BLaER1 (cell line): ENCODE data around the gene CDX1.

ENCODE experiments used
- H3K27ac ChIP-seq: shearing (Covaris generic); formaldehyde crosslinking; 2 replicates; pipeline ENCODE4 v1.8.1; 2022
- H3K27me3 ChIP-seq: shearing (Covaris generic); formaldehyde crosslinking; 2 replicates; pipeline ENCODE4 v1.8.1; 2022
- H3K36me3 ChIP-seq: shearing (Covaris generic); formaldehyde crosslinking; 2 replicates; pipeline ENCODE4 v1.8.1; 2022
- H3K4me1 ChIP-seq: shearing (Covaris generic); formaldehyde crosslinking; 2 replicates; pipeline ENCODE4 v1.8.1; 2022
- H3K4me2 ChIP-seq: shearing (Covaris generic); formaldehyde crosslinking; 2 replicates; pipeline ENCODE4 v1.8.1; 2022
- H3K4me3 ChIP-seq: shearing (Covaris generic); formaldehyde crosslinking; 2 replicates; pipeline ENCODE4 v1.8.1; 2022
- H3K9ac ChIP-seq: shearing (Covaris generic); formaldehyde crosslinking; 2 replicates; pipeline ENCODE4 v1.8.1; 2022
- H3K9me3 ChIP-seq: shearing (Covaris generic); formaldehyde crosslinking; 2 replicates; pipeline ENCODE4 v1.8.1; 2022
- H4K20me1 ChIP-seq: shearing (Covaris generic); formaldehyde crosslinking; 2 replicates; pipeline ENCODE4 v1.8.1; 2022
- Cebpa-rat ChIP-seq: shearing (Covaris generic); IDR thresholded peaks from 2 replicates; pipeline ENCODE4 v1.8.1; 2022

Gene CDX1

DNA sequence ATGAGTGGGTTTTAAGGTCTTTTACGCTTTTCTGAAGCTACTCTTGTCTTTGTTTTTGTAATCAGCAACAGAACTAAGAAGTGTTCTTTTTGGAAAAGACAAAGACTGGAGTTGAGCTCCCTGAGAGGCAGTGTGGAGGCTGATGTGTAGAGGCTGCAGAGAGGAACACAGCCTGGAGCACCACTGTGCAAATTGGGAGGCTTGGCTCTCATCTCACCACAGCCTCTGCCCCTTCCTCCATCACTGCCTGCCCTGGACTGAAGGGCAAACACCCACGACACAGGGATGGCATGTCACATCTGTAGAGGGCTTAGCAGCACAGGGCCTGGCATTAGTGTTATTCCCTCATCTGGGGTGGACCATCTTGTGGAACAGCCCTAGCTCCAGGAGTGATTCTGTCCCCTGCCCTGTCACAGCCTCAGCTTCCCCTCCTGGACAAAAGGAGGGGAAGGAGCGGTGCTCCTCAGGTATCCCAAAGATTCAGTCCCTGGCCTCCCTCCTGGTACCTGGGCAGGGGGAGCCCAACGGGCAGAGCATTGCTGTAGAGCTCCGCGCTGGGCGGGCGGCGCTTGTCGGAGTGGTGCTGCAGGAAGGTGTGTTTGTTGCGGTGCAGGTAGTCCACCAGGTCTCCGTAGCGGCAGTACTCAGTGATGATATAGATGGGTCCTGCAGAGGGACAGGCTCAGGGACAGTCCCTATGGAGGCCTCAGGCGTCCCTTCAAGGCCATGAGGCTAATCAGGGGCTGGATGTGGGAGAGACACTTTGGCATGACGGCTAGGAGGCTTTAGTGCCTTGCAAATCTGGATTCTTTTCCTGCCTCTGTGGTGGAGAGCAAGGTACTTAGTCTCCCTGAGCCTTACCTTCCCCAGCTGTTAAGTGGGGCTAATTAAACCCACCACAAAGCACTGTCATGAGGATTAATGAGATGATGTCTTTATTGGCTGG lies 43.8 kb upstream of the CDX1 start:
- H3K9me3 ChIP-seq, result no peaks in the 10 kb centered on the region
- H3K36me3 ChIP-seq, result peaks cover 99% of the 10 kb centered on the region
- H3K4me1 ChIP-seq, result no peaks in the 10 kb centered on the region
- H3K27me3 ChIP-seq, result no peaks in the 10 kb centered on the region
- no peaks in the 10 kb centered on the region for H4K20me1 ChIP-seq
- H3K27ac ChIP-seq, result no peak overlapping the region
- H3K9ac ChIP-seq, result no peak overlapping the region
- no peak overlapping the region for H3K4me2 ChIP-seq
- TF ChIP-seq Cebpa-rat, result no peak
- no peak overlapping the region for H3K4me3 ChIP-seq

DNA sequence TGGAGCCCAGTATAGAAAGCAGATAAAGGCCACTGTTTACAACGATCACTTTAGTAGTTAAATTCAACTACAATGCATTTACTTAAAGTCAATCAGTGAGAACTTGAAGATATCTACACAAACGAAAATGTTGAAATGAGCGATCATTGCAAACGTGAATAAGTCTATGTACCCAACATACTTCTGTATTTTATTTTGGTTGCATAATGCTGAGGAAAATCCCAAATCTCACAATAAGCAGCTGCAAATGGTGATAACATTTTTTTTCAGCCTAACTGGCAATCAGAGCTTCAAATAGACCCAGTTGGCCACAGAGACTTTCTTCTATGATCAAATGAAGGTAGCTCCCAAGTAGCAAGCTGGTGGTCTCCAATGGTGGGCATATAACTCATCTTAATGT lies 43.0 kb upstream of the CDX1 start:
- Histone ChIP-seq H3K9ac (no peak overlapping the region), H3K9me3 (no peaks in the 10 kb centered on the region), H3K27ac (no peak overlapping the region), H3K36me3 (peaks cover 99% of the 10 kb centered on the region), H4K20me1 (no peaks in the 10 kb centered on the region), H3K27me3 (no peaks in the 10 kb centered on the region), H3K4me2 (no peak overlapping the region), H3K4me3 (no peak overlapping the region), H3K4me1 (peaks cover 5% of the 10 kb centered on the region; the same call in 1 of the 2 replicates)
- no peak for TF ChIP-seq Cebpa-rat

DNA sequence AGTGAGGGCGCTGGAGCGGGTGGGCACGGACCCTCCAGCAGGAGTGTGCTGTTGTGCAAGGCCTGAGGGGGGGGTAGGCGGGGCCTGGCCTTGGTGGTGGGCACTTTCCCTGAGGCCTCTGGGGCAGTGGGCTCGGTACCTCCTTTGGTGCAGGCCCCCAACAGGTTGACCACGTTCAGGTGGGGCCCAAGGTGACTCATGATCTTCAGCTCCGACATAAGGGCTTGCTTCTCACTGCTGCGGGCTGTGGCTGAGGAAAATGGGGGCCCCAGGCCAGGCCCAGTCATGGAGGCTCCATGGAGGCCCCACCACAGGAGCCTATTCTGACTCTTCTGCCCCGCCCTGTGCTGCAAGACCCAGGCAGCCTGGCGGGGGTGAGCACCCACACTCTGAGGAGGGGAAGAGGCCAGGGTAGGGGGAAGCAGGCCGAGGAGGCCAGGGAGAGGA lies 42.4 kb upstream of the CDX1 start:
- no peaks in the 10 kb centered on the region for H3K9me3 ChIP-seq
- H3K4me3 ChIP-seq, result no peak overlapping the region
- H3K27me3 ChIP-seq, result no peaks in the 10 kb centered on the region
- 0 out of 2 replicates have a peak overlapping the region, but pooled peaks have one; percentile 13 for H3K27ac ChIP-seq
- H3K4me2 ChIP-seq, result no peak overlapping the region
- H3K9ac ChIP-seq, result no peak overlapping the region
- peaks cover 8% of the 10 kb centered on the region; the same call in 1 of the 2 replicates for H3K4me1 ChIP-seq
- H4K20me1 ChIP-seq, result no peaks in the 10 kb centered on the region
- peaks cover 99% of the 10 kb centered on the region for H3K36me3 ChIP-seq
- TF ChIP-seq Cebpa-rat, result no peak

DNA sequence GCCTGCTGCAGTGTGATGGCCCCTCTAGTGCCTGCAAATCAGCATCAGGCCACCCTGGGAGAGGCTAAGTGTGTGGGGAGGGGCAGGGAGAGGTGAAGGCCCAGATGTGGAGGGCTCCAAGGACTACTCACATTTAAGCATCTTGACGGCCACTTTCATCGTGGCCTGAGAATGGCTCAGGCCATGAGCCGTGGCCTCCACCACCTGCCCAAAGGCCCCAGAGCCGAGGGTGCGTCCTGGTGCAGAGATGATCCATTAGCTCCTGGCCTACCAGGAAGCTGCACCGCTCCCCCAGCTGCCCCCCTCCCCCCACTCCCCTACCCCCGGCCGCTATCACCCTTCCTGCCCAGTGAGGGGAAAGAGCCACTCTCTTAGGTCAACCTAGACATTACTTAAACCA lies 42.0 kb upstream of the CDX1 start:
- Histone ChIP-seq H3K9me3 (no peaks in the 10 kb centered on the region), H3K4me3 (no peak overlapping the region), H4K20me1 (no peaks in the 10 kb centered on the region), H3K4me1 (peaks cover 8% of the 10 kb centered on the region; the same call in 1 of the 2 replicates), H3K27me3 (no peaks in the 10 kb centered on the region), H3K27ac (0 out of 2 replicates have a peak overlapping the region, but pooled peaks have one; percentile 13), H3K36me3 (peaks cover 99% of the 10 kb centered on the region), H3K9ac (no peak overlapping the region), H3K4me2 (no peak overlapping the region)
- no peak for TF ChIP-seq Cebpa-rat

DNA sequence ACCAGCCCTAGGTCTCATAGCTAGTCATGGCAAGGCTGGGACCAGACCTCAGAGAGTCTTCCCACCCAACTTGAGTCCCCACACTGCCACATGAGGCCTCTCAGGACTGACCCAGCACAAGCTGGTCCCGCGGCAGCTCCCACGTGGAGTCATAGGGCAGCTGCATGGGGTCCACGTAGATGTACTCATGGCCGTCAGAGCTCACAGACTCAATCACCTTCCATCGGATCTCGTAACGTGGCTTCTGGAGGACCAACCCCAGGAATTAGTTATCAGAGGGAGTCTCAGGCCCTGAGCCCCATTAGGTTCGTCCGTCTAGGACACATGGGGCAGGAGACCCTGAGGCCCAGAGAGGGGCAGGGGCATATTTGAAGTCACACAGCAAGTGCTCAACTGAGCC lies 41.2 kb upstream of the CDX1 start:
- H3K4me3 ChIP-seq, result no peak overlapping the region
- no peaks in the 10 kb centered on the region for H3K27me3 ChIP-seq
- peaks cover 11% of the 10 kb centered on the region for H3K4me1 ChIP-seq
- no peaks in the 10 kb centered on the region for H3K9me3 ChIP-seq
- TF ChIP-seq Cebpa-rat, result no peak
- 0 out of 2 replicates have a peak overlapping the region, but pooled peaks have one; percentile 19 for H3K9ac ChIP-seq
- no peaks in the 10 kb centered on the region for H4K20me1 ChIP-seq
- H3K4me2 ChIP-seq, result no peak overlapping the region
- H3K27ac ChIP-seq, result no peak overlapping the region
- peaks cover 99% of the 10 kb centered on the region for H3K36me3 ChIP-seq

DNA sequence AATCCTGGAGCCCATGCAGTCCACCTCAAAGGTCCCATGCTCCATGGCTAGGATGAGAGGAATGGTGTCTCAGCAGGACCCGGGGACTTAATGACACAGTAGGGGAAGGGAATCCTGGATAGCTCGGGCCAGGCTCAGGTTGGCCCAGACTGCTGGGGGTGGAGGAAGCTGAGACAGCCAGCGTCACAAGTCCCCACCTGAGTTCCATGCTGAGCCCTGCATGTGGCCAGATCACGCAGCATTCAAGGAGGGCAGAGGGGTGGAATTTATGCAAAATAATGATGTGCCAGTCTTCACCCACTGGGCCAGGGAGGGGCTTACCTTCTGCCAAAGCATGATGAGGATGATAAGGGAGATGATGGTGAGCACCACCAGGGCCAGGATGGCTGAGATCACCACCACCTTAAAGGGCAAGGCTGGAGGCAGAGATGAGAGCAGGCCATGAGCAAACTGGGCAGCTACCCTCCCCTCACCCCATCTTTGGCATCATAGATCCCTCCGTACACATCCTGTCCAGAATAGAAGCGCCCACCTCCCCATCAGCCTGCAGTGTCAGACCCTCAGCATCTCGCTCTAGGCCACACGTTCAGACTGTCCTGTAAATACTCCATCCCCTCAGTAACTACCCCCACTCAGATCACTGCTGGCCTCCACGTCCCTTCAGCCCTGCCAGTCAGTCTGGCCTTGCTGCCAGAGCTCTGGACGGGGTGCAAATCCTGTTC lies 40.2 kb upstream of the CDX1 start:
- no peaks in the 10 kb centered on the region for H3K27me3 ChIP-seq
- H3K4me1 ChIP-seq, result peaks cover 22% of the 10 kb centered on the region
- peak overlapping the region; percentile 35; the same call in 1 of the 2 replicates for H3K27ac ChIP-seq
- no peak overlapping the region for H3K4me3 ChIP-seq
- peaks cover 99% of the 10 kb centered on the region for H3K36me3 ChIP-seq
- no peaks in the 10 kb centered on the region for H3K9me3 ChIP-seq
- H3K9ac ChIP-seq, result no peak overlapping the region
- no peaks in the 10 kb centered on the region for H4K20me1 ChIP-seq
- no peak overlapping the region for H3K4me2 ChIP-seq
- no peak for TF ChIP-seq Cebpa-rat

DNA sequence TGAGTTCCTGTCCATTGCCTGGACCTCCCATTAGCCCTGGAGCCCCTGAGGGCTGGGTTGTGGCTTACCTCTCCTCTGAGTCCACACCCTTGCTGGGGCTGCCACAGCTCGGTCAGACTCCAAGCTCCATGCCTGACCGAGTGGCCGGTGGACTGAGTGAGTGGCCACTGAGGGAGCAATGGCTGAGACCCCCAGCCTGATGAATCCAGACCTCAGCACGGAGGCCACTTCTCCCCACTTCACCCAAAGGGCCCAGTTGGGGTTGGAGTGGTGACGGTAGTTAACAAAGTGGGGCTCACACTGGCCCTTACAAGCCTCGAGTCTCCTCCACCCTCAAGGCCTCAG lies 39.7 kb upstream of the CDX1 start:
- Histone ChIP-seq H3K4me2 (no peak overlapping the region), H3K27me3 (no peaks in the 10 kb centered on the region), H3K27ac (peak overlapping the region; percentile 35; the same call in 1 of the 2 replicates), H3K4me1 (peaks cover 27% of the 10 kb centered on the region), H3K9ac (no peak overlapping the region), H3K4me3 (no peak overlapping the region), H4K20me1 (no peaks in the 10 kb centered on the region), H3K36me3 (peaks cover 99% of the 10 kb centered on the region), H3K9me3 (no peaks in the 10 kb centered on the region)
- no peak for TF ChIP-seq Cebpa-rat

DNA sequence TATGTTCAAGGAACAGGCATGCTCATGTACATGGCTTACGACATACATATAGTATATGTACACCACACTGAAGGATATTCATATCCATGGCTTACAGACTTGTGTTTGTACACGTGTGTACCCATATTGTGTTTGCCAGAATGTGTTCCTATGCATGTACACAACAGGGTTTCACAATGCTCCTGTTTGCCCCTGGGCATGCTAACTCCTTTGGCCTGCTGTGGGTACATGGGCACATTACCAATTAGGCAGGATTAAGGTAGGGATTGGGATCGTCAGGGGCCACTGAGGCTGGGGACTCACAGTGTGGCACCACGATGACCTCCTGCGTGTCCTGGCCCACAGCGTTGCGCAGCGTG lies 37.1 kb upstream of the CDX1 start:
- Histone ChIP-seq H3K36me3 (peaks cover 99% of the 10 kb centered on the region), H3K4me2 (no peak overlapping the region), H3K4me3 (no peak overlapping the region), H3K9me3 (no peaks in the 10 kb centered on the region), H3K27ac (no peak overlapping the region), H4K20me1 (no peaks in the 10 kb centered on the region), H3K9ac (no peak overlapping the region), H3K27me3 (no peaks in the 10 kb centered on the region), H3K4me1 (peaks cover 52% of the 10 kb centered on the region)
- no peak for TF ChIP-seq Cebpa-rat

DNA sequence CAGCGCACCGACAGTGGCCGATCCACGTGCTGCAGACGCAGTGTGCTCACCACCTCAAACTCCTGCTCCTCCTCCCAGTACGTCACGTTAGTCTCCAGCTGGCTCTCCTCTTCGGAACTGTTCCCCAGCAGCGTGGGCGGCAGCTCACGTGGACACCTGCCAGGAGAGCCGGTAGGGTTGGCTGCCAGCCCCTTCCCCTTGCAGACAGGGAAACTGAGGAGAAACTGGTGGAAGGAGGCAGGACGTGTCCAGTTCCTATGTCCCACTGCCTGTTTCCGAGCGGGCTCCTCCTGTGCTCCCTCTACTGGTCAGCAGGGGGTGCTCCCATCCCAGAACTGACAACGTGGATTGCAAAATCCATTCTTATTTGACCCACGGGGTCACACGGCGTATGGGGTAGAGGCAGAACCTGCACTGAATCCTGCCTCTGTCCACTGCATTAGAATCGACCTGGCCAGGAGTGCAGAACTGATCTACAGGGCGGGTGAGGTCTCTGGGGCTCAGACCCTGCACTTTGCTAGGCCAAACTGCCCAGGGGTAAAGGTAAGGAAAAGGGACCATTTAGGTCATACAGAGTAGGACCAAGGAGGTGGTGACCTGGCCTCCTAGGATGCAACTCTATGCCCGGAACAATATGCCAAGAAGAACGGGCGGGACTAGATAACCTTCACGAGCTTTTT lies 36.6 kb upstream of the CDX1 start:
- peak; percentile 52; the same call in 1 of the 2 replicates for TF ChIP-seq Cebpa-rat
- Histone ChIP-seq H4K20me1 (no peaks in the 10 kb centered on the region), H3K4me3 (no peak overlapping the region), H3K4me1 (peaks cover 57% of the 10 kb centered on the region), H3K4me2 (no peak overlapping the region), H3K9me3 (no peaks in the 10 kb centered on the region), H3K9ac (0 out of 2 replicates have a peak overlapping the region, but pooled peaks have one; percentile 35), H3K27ac (peak overlapping the region; percentile 27; the same call in 1 of the 2 replicates), H3K27me3 (no peaks in the 10 kb centered on the region), H3K36me3 (peaks cover 100% of the 10 kb centered on the region)
